ENCODE measurements around the gene FAM98C.
"Not testable (repeated sequence)": the region's sequence is repeated elsewhere in the genome, so short reads cannot be mapped to it uniquely, and the experiment has no call there.

The FAM98C gene

DNA sequence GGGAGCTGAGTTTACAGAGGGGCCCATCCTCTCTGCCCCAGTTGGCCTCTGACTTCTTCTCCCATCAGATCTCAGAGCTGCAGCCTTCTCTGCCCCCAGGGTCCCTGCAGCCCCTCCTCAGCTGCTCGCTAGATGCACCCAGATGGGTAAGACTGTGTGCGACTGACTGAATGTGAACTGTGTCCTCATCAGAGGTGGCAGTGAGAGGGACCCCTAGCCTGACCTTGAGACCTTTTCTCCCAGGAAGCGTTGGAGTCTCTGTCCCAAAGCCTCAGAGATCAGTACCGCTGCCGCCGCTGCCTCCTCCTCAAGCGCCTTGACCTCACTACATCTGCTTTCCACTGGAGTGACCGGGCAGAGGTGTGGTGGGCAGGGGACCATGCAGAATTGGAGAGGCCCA lies 2.4 kb downstream of the FAM98C start:
- no peak for TF ChIP-seq CTCF (IDR thresholded peaks at IDR 0.05; ENCODE audit: low read depth, low read length)
- no peak for TF ChIP-seq POLR2A (IDR thresholded peaks at IDR 0.05; ENCODE audit: extremely low read depth, insufficient read length)
- TF ChIP-seq MYC (IDR thresholded peaks at IDR 0.05; ENCODE audit: low read depth, low read length): no peak
- TF ChIP-seq, protein P1, sequence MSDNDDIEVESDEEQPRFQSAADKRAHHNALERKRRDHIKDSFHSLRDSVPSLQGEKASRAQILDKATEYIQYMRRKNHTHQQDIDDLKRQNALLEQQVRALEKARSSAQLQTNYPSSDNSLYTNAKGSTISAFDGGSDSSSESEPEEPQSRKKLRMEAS (IDR thresholded peaks at IDR 0.05; ENCODE audit: low read depth, low read length): no peak
- no peak overlapping the region for H3K4me3 ChIP-seq (ENCODE audit: low read depth, low read length)
- no peak for DNase-seq (ENCODE audit: low read depth)

- DNase-seq (ENCODE audit: low read depth): no peak
- TF ChIP-seq MYC (IDR thresholded peaks at IDR 0.05; ENCODE audit: low read depth, low read length) (no peak), POLR2A (IDR thresholded peaks at IDR 0.05; ENCODE audit: extremely low read depth, insufficient read length) (no peak), CTCF (IDR thresholded peaks at IDR 0.05; ENCODE audit: low read depth, low read length) (no peak)
- TF ChIP-seq, protein P1 (IDR thresholded peaks at IDR 0.05; ENCODE audit: low read depth, low read length): no peak
- H3K4me3 ChIP-seq (ENCODE audit: low read depth, low read length): no peak overlapping the region
Observed at GRCh38 chr19:38409631-38410133, 6.8 kb downstream of the FAM98C start.

DNA sequence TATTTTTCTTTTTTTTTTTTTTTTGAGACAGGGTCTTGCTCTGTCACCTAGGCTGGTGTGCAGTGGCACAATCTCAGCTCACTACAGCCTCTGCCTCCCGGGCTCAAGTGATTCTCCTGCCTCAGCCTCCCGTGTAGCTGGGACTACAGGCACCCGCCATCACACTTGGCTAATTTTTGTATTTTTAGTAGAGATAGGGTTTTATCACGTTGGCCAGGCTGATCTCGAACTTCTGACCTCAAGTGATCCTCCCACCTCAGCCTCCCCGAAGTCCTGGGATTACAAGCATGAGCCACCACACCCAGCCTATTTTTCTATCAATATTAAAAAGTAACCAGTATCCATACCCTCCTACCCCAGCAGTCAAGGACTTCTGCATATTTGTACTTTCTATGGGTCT lies 7.5 kb downstream of the FAM98C start:
- H3K4me3 ChIP-seq (ENCODE audit: low read depth, low read length); DNase-seq (ENCODE audit: low read depth): not testable (repeated sequence)

- no peak overlapping the region for H3K4me3 ChIP-seq (ENCODE audit: low read depth, low read length)
- TF ChIP-seq CTCF (IDR thresholded peaks at IDR 0.05; ENCODE audit: low read depth, low read length) (no peak), MYC (IDR thresholded peaks at IDR 0.05; ENCODE audit: low read depth, low read length) (no peak), POLR2A (IDR thresholded peaks at IDR 0.05; ENCODE audit: extremely low read depth, insufficient read length) (no peak)
- TF ChIP-seq, protein P1 (IDR thresholded peaks at IDR 0.05; ENCODE audit: low read depth, low read length): no peak
- no peak for DNase-seq (ENCODE audit: low read depth)
Observed at GRCh38 chr19:38411041-38411712, 8.3 kb downstream of the FAM98C start.

GRCh38 chr19:38411898-38412297 lies 9.0 kb downstream of the FAM98C start:
- not testable (repeated sequence) for DNase-seq (ENCODE audit: low read depth); H3K4me3 ChIP-seq (ENCODE audit: low read depth, low read length)

GRCh38 chr19:38412491-38412890 lies 9.6 kb downstream of the FAM98C start:
- no peak overlapping the region for H3K4me3 ChIP-seq (ENCODE audit: low read depth, low read length)
- DNase-seq (ENCODE audit: low read depth): no peak
- TF ChIP-seq POLR2A (IDR thresholded peaks at IDR 0.05; ENCODE audit: extremely low read depth, insufficient read length) (no peak), CTCF (IDR thresholded peaks at IDR 0.05; ENCODE audit: low read depth, low read length) (no peak), MYC (IDR thresholded peaks at IDR 0.05; ENCODE audit: low read depth, low read length) (no peak)
- TF ChIP-seq, protein P1 (IDR thresholded peaks at IDR 0.05; ENCODE audit: low read depth, low read length): no peak

- H3K4me3 ChIP-seq (ENCODE audit: low read depth, low read length): no peak overlapping the region
- no peak for DNase-seq (ENCODE audit: low read depth)
- TF ChIP-seq, protein P1 (IDR thresholded peaks at IDR 0.05; ENCODE audit: low read depth, low read length): no peak
- TF ChIP-seq MYC (IDR thresholded peaks at IDR 0.05; ENCODE audit: low read depth, low read length) (no peak), POLR2A (IDR thresholded peaks at IDR 0.05; ENCODE audit: extremely low read depth, insufficient read length) (no peak), CTCF (IDR thresholded peaks at IDR 0.05; ENCODE audit: low read depth, low read length) (no peak)
Observed at GRCh38 chr19:38412961-38413360, 10.1 kb downstream of the FAM98C start.
